ENCODE measurements around the gene ZEB1.

Gene ZEB1

GRCh38 chr10:31515116-31515515 is 196.1 kb downstream of the ZEB1 start:
- 100% methylated on average over 1 to 2 of the region's 2 CpGs for WGBS, 2 experiments
- no peaks in the 10 kb centered on the region for H3K27me3 ChIP-seq (ENCODE audit: control insufficient read depth, insufficient read depth, low read length, poor library complexity, severe bottlenecking)
- no peaks in the 10 kb centered on the region for H3K4me1 ChIP-seq (ENCODE audit: control insufficient read depth, insufficient read depth, low read length)
- H3K36me3 ChIP-seq (ENCODE audit: control insufficient read depth, insufficient read depth, low read length) = no peaks in the 10 kb centered on the region
- no peak overlapping the region for H3K4me3 ChIP-seq (ENCODE audit: insufficient read depth, low read depth, low read length)
- no peak overlapping the region for H3K27ac ChIP-seq (ENCODE audit: insufficient read depth, low read depth, low read length, poor library complexity, severe bottlenecking)
- H3K9me3 ChIP-seq (ENCODE audit: control insufficient read depth, low read length) = no peaks in the 10 kb centered on the region

- Histone ChIP-seq H3K9me3 (ENCODE audit: control insufficient read depth, low read length) (no peaks in the 10 kb centered on the region), H3K27me3 (ENCODE audit: control insufficient read depth, insufficient read depth, low read length, poor library complexity, severe bottlenecking) (no peaks in the 10 kb centered on the region), H3K4me1 (ENCODE audit: control insufficient read depth, insufficient read depth, low read length) (no peaks in the 10 kb centered on the region), H3K27ac (ENCODE audit: insufficient read depth, low read depth, low read length, poor library complexity, severe bottlenecking) (no peak overlapping the region), H3K36me3 (ENCODE audit: control insufficient read depth, insufficient read depth, low read length) (no peaks in the 10 kb centered on the region), H3K4me3 (ENCODE audit: insufficient read depth, low read depth, low read length) (no peak overlapping the region)
These were observed 196.9 kb downstream of the ZEB1 start for GRCh38 chr10:31515819-31516402.

- Histone ChIP-seq H3K36me3 (ENCODE audit: control insufficient read depth, insufficient read depth, low read length) (peaks cover 4% of the 10 kb centered on the region), H3K4me3 (ENCODE audit: insufficient read depth, low read depth, low read length) (no peak overlapping the region), H3K27me3 (ENCODE audit: control insufficient read depth, insufficient read depth, low read length, poor library complexity, severe bottlenecking) (no peaks in the 10 kb centered on the region), H3K27ac (ENCODE audit: insufficient read depth, low read depth, low read length, poor library complexity, severe bottlenecking) (no peak overlapping the region), H3K9me3 (ENCODE audit: control insufficient read depth, low read length) (no peaks in the 10 kb centered on the region), H3K4me1 (ENCODE audit: control insufficient read depth, insufficient read depth, low read length) (no peaks in the 10 kb centered on the region)
- WGBS, 2 experiments = 93 to 96% methylated on average over 4 of the region's 4 CpGs
These were observed 202.2 kb downstream of the ZEB1 start for GRCh38 chr10:31520986-31521831.

- WGBS, 2 experiments = 95 to 96% methylated on average over 4 of the region's 4 CpGs
- Histone ChIP-seq H3K27ac (ENCODE audit: insufficient read depth, low read depth, low read length, poor library complexity, severe bottlenecking) (no peak overlapping the region), H3K4me3 (ENCODE audit: insufficient read depth, low read depth, low read length) (no peak overlapping the region), H3K36me3 (ENCODE audit: control insufficient read depth, insufficient read depth, low read length) (peaks cover 4% of the 10 kb centered on the region), H3K9me3 (ENCODE audit: control insufficient read depth, low read length) (no peaks in the 10 kb centered on the region), H3K27me3 (ENCODE audit: control insufficient read depth, insufficient read depth, low read length, poor library complexity, severe bottlenecking) (no peaks in the 10 kb centered on the region), H3K4me1 (ENCODE audit: control insufficient read depth, insufficient read depth, low read length) (no peaks in the 10 kb centered on the region)
These were observed 203.8 kb downstream of the ZEB1 start for GRCh38 chr10:31522820-31523219.

- no peak overlapping the region for H3K4me3 ChIP-seq (ENCODE audit: insufficient read depth, low read depth, low read length)
- no peaks in the 10 kb centered on the region for H3K27me3 ChIP-seq (ENCODE audit: control insufficient read depth, insufficient read depth, low read length, poor library complexity, severe bottlenecking)
- H3K27ac ChIP-seq (ENCODE audit: insufficient read depth, low read depth, low read length, poor library complexity, severe bottlenecking) = no peak overlapping the region
- peaks cover 4% of the 10 kb centered on the region for H3K36me3 ChIP-seq (ENCODE audit: control insufficient read depth, insufficient read depth, low read length)
- no peaks in the 10 kb centered on the region for H3K4me1 ChIP-seq (ENCODE audit: control insufficient read depth, insufficient read depth, low read length)
- H3K9me3 ChIP-seq (ENCODE audit: control insufficient read depth, low read length) = no peaks in the 10 kb centered on the region
- WGBS, 2 experiments = 90 to 93% methylated on average over 3 of the region's 4 CpGs
These were observed 205.4 kb downstream of the ZEB1 start for GRCh38 chr10:31524460-31524859.

- WGBS, 2 experiments = 91 to 93% methylated on average over 2 to 3 of the region's 4 CpGs
- Histone ChIP-seq H3K27me3 (ENCODE audit: control insufficient read depth, insufficient read depth, low read length, poor library complexity, severe bottlenecking) (no peaks in the 10 kb centered on the region), H3K27ac (ENCODE audit: insufficient read depth, low read depth, low read length, poor library complexity, severe bottlenecking) (no peak overlapping the region), H3K9me3 (ENCODE audit: control insufficient read depth, low read length) (no peaks in the 10 kb centered on the region), H3K4me1 (ENCODE audit: control insufficient read depth, insufficient read depth, low read length) (no peaks in the 10 kb centered on the region), H3K4me3 (ENCODE audit: insufficient read depth, low read depth, low read length) (no peak overlapping the region), H3K36me3 (ENCODE audit: control insufficient read depth, insufficient read depth, low read length) (peaks cover 4% of the 10 kb centered on the region)
These were observed 207.2 kb downstream of the ZEB1 start for GRCh38 chr10:31526178-31526577.

GRCh38 chr10:31526681-31527080 is 207.7 kb downstream of the ZEB1 start:
- Histone ChIP-seq H3K9me3 (ENCODE audit: control insufficient read depth, low read length) (no peaks in the 10 kb centered on the region), H3K4me1 (ENCODE audit: control insufficient read depth, insufficient read depth, low read length) (no peaks in the 10 kb centered on the region), H3K36me3 (ENCODE audit: control insufficient read depth, insufficient read depth, low read length) (peaks cover 2% of the 10 kb centered on the region), H3K27me3 (ENCODE audit: control insufficient read depth, insufficient read depth, low read length, poor library complexity, severe bottlenecking) (no peaks in the 10 kb centered on the region), H3K4me3 (ENCODE audit: insufficient read depth, low read depth, low read length) (no peak overlapping the region), H3K27ac (ENCODE audit: insufficient read depth, low read depth, low read length, poor library complexity, severe bottlenecking) (no peak overlapping the region)
- WGBS, 2 experiments = 90% methylated on average over 11 of the region's 11 CpGs

GRCh38 chr10:31528831-31529230 is 209.8 kb downstream of the ZEB1 start:
- Histone ChIP-seq H3K36me3 (ENCODE audit: control insufficient read depth, insufficient read depth, low read length) (no peaks in the 10 kb centered on the region), H3K27ac (ENCODE audit: insufficient read depth, low read depth, low read length, poor library complexity, severe bottlenecking) (no peak overlapping the region), H3K4me3 (ENCODE audit: insufficient read depth, low read depth, low read length) (no peak overlapping the region), H3K9me3 (ENCODE audit: control insufficient read depth, low read length) (no peaks in the 10 kb centered on the region), H3K27me3 (ENCODE audit: control insufficient read depth, insufficient read depth, low read length, poor library complexity, severe bottlenecking) (no peaks in the 10 kb centered on the region), H3K4me1 (ENCODE audit: control insufficient read depth, insufficient read depth, low read length) (no peaks in the 10 kb centered on the region)

- Histone ChIP-seq H3K27ac (ENCODE audit: insufficient read depth, low read depth, low read length, poor library complexity, severe bottlenecking) (no peak overlapping the region), H3K4me3 (ENCODE audit: insufficient read depth, low read depth, low read length) (no peak overlapping the region), H3K36me3 (ENCODE audit: control insufficient read depth, insufficient read depth, low read length) (no peaks in the 10 kb centered on the region), H3K4me1 (ENCODE audit: control insufficient read depth, insufficient read depth, low read length) (no peaks in the 10 kb centered on the region), H3K9me3 (ENCODE audit: control insufficient read depth, low read length) (no peaks in the 10 kb centered on the region), H3K27me3 (ENCODE audit: control insufficient read depth, insufficient read depth, low read length, poor library complexity, severe bottlenecking) (no peaks in the 10 kb centered on the region)
- WGBS, 2 experiments = 88 to 89% methylated on average over 3 of the region's 3 CpGs
These were observed 217.3 kb downstream of the ZEB1 start for GRCh38 chr10:31536302-31536701.

- WGBS, 2 experiments = 86 to 97% methylated on average over 1 to 2 of the region's 2 CpGs
- H3K27me3 ChIP-seq (ENCODE audit: control insufficient read depth, insufficient read depth, low read length, poor library complexity, severe bottlenecking) = no peaks in the 10 kb centered on the region
- H3K4me1 ChIP-seq (ENCODE audit: control insufficient read depth, insufficient read depth, low read length) = no peaks in the 10 kb centered on the region
- no peak overlapping the region for H3K4me3 ChIP-seq (ENCODE audit: insufficient read depth, low read depth, low read length)
- no peaks in the 10 kb centered on the region for H3K36me3 ChIP-seq (ENCODE audit: control insufficient read depth, insufficient read depth, low read length)
- H3K27ac ChIP-seq (ENCODE audit: insufficient read depth, low read depth, low read length, poor library complexity, severe bottlenecking) = no peak overlapping the region
- no peaks in the 10 kb centered on the region for H3K9me3 ChIP-seq (ENCODE audit: control insufficient read depth, low read length)
These were observed 230.9 kb downstream of the ZEB1 start for GRCh38 chr10:31549896-31550295.
